RWPE1 (cell line): Measurements from ENCODE around the gene RXRB.

Source experiments
- CTCF ChIA-PET: fragments of 350-600 bp; sonication (Branson Sonifier 250); formaldehyde crosslinking; extraction: SDS; loops from one replicate; lab custom pipeline; 2021; lab: Yijun Ruan, JAX
- POLR2A ChIA-PET: fragments of 400-600 bp; formaldehyde crosslinking; extraction: SDS; loops from one replicate; lab custom pipeline; 2020; ENCODE audit warnings: antibody characterized with exemption; ENCODE audit not compliant: low non-redundant PET; lab: Yijun Ruan, JAX
- DNase-seq: peaks from one replicate; pipeline ENCODE4 v3.0.0; 2012; ENCODE audit warnings: low spot score
- H3K27ac ChIP-seq: fragments of 450-650 bp; 2 replicates; pipeline ENCODE4 v1.5.1; 2017
- TF ChIP-seq, protein P1 (sequence below): fragments of 450-650 bp; conservative IDR thresholded peaks from 2 replicates; pipeline ENCODE4 v1.5.1; 2017; ENCODE audit warnings: low read depth, mild to moderate bottlenecking

Gene RXRB

DNA sequence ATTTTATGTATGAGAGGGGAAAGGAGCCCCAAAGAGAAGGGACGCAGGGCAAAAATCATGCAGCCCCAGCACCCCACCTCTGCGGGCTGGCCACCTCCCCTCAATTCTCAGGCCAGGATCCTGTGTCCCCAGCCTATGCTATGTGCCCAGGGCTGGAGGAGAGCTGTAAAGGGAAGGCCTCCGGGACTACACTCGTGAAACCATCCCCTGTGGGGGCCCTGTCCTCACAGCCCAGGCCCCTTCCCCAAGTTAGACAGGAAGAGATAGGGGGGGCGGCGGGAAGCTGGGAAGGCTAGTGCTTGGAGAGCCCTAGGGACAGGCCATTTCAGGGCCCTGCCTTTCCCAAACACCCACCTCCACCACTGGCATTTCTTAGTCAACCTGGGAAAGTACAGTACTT, 6.8 kb downstream of the RXRB start:
- POLR2A ChIA-PET = interaction anchor here (0.9 kb wide), 1 partner anchor 222 kb away, joined by 3 read pairs; no protein-coding TSS in a partner anchor
- CTCF ChIA-PET = no interaction called here
- peak overlapping the region; percentile 68 for H3K27ac ChIP-seq
- TF ChIP-seq, protein P1, sequence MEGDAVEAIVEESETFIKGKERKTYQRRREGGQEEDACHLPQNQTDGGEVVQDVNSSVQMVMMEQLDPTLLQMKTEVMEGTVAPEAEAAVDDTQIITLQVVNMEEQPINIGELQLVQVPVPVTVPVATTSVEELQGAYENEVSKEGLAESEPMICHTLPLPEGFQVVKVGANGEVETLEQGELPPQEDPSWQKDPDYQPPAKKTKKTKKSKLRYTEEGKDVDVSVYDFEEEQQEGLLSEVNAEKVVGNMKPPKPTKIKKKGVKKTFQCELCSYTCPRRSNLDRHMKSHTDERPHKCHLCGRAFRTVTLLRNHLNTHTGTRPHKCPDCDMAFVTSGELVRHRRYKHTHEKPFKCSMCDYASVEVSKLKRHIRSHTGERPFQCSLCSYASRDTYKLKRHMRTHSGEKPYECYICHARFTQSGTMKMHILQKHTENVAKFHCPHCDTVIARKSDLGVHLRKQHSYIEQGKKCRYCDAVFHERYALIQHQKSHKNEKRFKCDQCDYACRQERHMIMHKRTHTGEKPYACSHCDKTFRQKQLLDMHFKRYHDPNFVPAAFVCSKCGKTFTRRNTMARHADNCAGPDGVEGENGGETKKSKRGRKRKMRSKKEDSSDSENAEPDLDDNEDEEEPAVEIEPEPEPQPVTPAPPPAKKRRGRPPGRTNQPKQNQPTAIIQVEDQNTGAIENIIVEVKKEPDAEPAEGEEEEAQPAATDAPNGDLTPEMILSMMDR = no peak
- DNase-seq = no peak

DNA sequence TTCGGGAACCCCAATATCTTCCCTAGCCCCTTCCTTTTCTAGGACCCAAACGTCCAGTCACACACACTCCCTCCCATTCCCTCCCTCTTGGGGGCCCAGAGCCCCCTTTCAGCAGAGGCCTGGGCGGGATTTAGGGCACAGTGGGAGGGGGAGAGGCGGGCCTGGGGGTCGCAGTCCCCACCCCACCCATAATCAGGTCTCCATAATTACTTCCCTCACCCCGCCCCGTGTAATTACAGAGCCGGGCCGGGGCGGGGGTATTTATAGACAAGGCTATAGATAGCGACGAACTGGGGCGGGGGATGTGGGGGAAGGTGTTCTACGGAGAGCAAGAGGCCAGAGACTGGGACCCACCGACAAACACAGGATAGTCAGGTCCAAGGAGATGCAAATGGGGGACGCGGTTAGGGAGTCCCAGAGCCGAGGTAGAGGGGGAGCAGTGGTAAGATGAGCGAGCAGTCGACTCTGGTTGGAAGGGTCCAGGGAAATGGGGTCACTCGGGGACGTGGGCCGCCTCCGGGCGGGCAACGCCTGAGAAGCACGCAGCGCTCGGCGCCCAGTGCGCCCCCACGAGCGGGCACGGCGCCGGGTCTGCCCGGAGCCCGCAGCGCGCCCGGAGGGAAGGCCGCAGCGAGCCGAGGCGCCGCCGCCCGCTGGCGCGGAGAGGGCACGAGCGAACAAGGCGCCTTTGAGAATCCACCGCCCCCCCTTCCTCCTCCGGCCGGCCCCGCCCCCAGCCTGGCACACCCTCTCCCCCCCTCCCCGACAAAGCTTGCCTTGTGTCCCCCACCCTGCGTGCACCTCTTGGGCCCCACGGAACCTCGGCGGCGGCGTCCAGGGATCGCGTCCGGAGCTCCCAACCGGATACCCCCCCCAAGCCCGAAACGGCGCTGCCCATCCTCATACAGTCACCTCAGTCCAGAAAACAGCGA, 7.5 kb downstream of the RXRB start:
- ChIA-PET POLR2A (interaction anchor here (0.9 kb wide), 1 partner anchor 221 kb away, joined by 3 read pairs; no protein-coding TSS in a partner anchor), CTCF (no interaction called here)
- peak overlapping the region; percentile 68 for H3K27ac ChIP-seq

DNA sequence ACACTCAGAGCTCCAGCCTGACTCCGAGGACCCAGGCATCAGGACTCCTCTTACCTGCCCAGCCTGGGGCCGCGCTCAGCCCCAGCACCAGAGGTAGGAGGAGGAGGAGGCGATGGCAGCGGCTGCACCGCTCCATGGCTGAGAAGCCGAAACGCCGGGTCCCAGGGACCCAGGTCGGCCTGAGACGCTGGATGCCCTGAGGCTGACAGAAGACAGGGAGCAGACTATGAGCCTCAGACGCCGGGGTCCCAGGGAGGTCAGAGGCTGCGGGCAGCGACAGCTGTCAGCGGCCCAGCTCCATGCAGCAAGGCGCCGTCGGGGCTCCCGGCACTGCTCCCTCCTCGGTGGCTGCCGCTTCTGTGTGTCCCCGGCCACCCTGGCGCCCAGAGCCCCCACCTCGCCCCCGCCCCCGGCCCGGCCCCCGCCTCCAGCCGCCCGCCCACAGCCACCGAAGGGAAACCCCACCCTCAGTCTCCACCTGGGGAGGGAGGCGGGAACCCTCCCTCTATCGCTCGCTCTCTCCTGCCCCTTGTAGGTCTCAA, 8.3 kb downstream of the RXRB start, which contains the start of gene COL11A2:
Gene COL11A2, minus strand, starts transcription at position 363 of the 542 bp plus-strand sequence. Its CDS starts 227 bp downstream, at position 136.
- no peak for DNase-seq
- H3K27ac ChIP-seq = peak within 1 kb of the TSS; percentile 68
- ChIA-PET POLR2A (no interaction called here), CTCF (no interaction called here)
- TF ChIP-seq, protein P1 = no peak

More for the DNA sequence above, 7.5 kb downstream of the RXRB start:
- DNase-seq = no peak
- TF ChIP-seq, protein P1 = no peak

DNA sequence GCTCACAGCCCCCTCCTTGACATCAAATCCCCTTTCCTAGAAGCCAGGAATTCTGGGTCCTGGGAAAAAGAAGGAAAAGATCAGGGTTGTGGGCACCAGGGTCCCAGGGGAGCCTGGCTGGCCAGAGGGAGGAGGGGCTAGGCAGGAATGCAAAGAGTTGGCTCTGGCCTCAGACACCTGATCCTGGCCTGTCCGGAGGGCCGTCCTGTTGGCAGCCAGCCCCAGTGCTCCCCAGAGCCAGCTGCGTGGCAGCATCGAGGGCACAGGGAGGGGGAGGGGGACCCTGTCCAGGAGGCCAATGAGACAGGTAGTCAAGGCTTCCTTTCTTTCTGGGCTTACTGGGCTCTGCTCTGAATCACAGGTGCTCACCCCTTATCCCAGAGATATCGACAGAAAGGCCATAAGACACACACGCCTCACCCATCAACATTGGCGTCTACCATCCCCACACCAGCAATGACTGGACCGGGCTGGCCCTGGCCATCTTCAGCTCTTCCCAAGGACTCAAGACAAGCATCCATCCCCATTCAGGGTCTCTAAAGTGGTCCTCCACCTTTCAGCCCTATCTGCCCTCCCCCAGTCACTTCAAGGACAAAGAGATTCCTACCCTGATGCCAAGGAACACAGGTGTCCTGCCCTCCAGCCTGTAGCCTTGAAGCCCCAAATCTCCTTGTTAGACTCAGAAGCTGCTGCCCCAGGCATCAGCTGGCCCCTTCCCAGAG, 8.9 kb downstream of the RXRB start:
- DNase-seq = no peak
- TF ChIP-seq, protein P1 = no peak
- H3K27ac ChIP-seq = no peak overlapping the region
- ChIA-PET CTCF (no interaction called here), POLR2A (no interaction called here)

DNA sequence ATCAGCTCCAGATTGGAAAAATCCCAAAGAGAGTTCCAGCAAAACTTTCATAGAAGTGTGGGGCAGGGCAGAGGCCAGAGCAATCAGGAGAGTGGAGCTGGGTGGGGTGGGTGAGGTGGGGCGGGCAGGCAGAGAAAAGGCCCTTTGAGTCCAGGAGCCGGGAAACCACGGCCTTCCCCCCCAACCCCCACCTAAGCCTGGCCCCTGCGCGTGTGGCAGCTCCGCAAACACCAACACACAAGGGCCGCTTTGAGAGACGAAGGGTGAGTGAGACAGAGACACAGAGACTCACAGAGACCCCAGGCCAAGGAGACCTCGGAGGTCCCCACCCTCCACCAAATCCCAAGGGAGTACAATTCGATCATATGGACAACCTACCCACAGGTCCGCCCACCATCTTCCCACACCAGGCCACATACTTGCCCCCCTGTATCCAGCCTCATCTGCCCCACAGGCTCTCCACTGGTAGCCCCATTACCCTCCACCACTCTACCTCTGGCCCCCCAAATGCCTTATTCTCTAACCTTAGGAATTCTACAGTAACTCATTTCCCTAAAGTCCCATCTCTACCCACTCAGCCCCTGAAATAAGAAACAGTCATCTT, 9.9 kb downstream of the RXRB start:
- H3K27ac ChIP-seq = no peak overlapping the region
- POLR2A ChIA-PET = no interaction called here
- no peak for DNase-seq
- TF ChIP-seq, protein P1 = no peak
- CTCF ChIA-PET = interaction anchor here (1.0 to 1.6 kb wide), 2 partner anchors 18 to 29 kb away, joined by 3 to 6 read pairs; no protein-coding TSS in a partner anchor
